Nephron (organoid): Measurements from ENCODE around the gene SYCN.
A peak's percentile ranks its signal among the peaks of the same experiment; 100 is the strongest.

Experiments
- H3K27ac Mint-ChIP-seq, 3 experiments: 2 replicates each; pipeline ENCODE4 v1.8.0; 2020; ENCODE audit warnings: mixed read lengths in 3 of 3, mild to moderate bottlenecking in 2 of 3, moderate library complexity in 1 of 3
- H3K27me3 Mint-ChIP-seq: 2 replicates; pipeline ENCODE4 v1.8.0; 2021; ENCODE audit warnings: low read depth, mild to moderate bottlenecking, moderate library complexity, mixed read lengths
- H3K36me3 Mint-ChIP-seq: 2 replicates; pipeline ENCODE4 v1.8.0; 2020; ENCODE audit warnings: low read depth, mixed read lengths
- H3K4me1 Mint-ChIP-seq: 2 replicates; pipeline ENCODE4 v1.8.0; 2020; ENCODE audit warnings: mixed read lengths
- H3K4me3 Mint-ChIP-seq, 3 experiments: 2 replicates each; pipeline ENCODE4 v1.8.0; 2020; ENCODE audit warnings: mild to moderate bottlenecking in 3 of 3, mixed read lengths in 3 of 3, moderate library complexity in 2 of 3
- H3K9me3 Mint-ChIP-seq: 2 replicates; pipeline ENCODE4 v1.8.0; 2020; ENCODE audit warnings: mixed read lengths
- TF ChIP-seq, protein P1 (sequence below), 3 experiments: fragments of 200-600 bp; sonication (generic); IDR thresholded peaks; one replicate each; pipeline ENCODE4 v1.5.0; 2021; ENCODE audit warnings: antibody characterized with exemption in 3 of 3; ENCODE audit not compliant: unreplicated experiment in 3 of 3

The SYCN gene

GRCh38 chr19:39163621-39164020, 40.4 kb downstream of the SYCN start:
- no peaks in the 10 kb centered on the region for H3K36me3 Mint-ChIP-seq
- no peak overlapping the region for H3K4me3 Mint-ChIP-seq
- H3K9me3 Mint-ChIP-seq = no peaks in the 10 kb centered on the region
- no peak overlapping the region for H3K27ac Mint-ChIP-seq
- TF ChIP-seq, protein P1, sequence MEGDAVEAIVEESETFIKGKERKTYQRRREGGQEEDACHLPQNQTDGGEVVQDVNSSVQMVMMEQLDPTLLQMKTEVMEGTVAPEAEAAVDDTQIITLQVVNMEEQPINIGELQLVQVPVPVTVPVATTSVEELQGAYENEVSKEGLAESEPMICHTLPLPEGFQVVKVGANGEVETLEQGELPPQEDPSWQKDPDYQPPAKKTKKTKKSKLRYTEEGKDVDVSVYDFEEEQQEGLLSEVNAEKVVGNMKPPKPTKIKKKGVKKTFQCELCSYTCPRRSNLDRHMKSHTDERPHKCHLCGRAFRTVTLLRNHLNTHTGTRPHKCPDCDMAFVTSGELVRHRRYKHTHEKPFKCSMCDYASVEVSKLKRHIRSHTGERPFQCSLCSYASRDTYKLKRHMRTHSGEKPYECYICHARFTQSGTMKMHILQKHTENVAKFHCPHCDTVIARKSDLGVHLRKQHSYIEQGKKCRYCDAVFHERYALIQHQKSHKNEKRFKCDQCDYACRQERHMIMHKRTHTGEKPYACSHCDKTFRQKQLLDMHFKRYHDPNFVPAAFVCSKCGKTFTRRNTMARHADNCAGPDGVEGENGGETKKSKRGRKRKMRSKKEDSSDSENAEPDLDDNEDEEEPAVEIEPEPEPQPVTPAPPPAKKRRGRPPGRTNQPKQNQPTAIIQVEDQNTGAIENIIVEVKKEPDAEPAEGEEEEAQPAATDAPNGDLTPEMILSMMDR (IDR thresholded peaks at IDR 0.05; ENCODE audit: unreplicated experiment in 3 of 3) = no peak
- no peaks in the 10 kb centered on the region for H3K27me3 Mint-ChIP-seq
- H3K4me1 Mint-ChIP-seq = peaks cover 14% of the 10 kb centered on the region

DNA sequence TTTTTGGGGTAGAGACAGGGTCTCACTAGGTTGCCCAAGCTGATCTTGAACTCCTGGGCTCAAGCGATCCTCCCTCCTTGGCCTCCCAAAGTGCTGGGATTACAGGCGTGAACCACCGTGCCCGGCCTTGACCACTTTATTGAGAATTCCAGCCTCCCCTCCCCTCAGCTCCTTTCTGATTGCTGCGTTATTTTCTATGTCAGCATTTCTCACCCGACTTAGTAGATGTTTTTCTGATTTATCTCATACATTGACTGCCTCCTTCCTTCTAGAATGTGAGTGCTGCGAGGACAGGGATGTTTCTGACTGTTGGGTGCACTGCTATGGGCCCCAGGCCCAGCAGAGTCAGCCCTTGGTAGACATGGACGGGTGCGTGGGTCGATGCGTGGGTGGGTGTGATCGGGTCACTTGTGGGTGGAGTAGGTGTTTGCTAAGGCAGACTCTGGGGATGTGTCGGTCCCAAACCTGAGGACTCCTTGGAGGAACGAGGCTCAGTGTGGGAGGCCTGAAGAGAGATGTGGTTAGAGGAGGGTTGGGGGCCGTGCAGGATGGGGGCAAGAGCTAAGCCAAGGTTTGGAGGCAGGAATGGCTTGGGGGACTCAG, 41.5 kb downstream of the SYCN start:
- Mint-ChIP-seq H3K4me3 (no peak overlapping the region), H3K27me3 (no peaks in the 10 kb centered on the region), H3K27ac (peak overlapping the region; percentile 23 to 40 (median 28)), H3K36me3 (no peaks in the 10 kb centered on the region), H3K4me1 (peaks cover 21% of the 10 kb centered on the region), H3K9me3 (no peaks in the 10 kb centered on the region)
- TF ChIP-seq, protein P1 (IDR thresholded peaks at IDR 0.05; ENCODE audit: unreplicated experiment in 3 of 3) = no peak

DNA sequence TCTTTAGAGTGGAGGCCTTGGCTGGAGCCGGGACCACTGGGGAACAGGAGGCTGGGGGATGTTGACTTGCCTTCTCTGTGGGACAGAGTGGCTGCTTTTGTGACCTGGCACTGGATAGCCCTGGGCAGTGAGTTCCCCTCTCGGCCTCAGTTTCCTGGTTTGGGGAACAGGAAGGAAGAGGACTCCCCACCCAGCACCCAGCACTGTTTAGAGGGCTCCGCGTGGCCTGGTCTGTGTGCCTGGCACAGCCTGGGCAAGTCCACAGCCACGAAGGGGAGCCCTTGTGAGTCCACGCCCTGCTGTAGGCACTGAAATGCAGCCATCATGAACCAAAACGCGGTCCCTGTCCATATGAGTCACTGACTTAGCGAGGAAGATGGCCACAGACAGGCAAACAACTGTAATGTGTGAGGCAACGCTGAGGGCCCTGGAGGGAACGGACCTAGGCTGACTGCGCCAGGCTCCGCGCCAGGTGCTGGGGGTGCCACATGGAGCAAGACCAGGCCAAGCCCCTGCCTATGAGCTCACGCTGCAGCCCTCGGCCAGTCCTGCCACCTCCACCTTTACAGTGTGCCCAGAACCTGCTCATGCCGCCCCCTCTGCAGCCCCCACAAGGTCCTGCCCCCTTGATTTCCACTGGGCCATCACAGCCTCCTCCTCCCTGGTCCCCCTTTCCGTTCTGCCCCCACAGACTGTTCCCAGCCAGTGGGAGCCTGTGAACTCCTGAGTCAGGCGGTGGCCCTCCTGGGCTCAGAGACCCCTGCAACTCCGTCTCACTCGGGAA, 43.0 kb downstream of the SYCN start:
- Mint-ChIP-seq H3K9me3 (no peaks in the 10 kb centered on the region), H3K4me1 (peaks cover 29% of the 10 kb centered on the region), H3K36me3 (no peaks in the 10 kb centered on the region)

DNA sequence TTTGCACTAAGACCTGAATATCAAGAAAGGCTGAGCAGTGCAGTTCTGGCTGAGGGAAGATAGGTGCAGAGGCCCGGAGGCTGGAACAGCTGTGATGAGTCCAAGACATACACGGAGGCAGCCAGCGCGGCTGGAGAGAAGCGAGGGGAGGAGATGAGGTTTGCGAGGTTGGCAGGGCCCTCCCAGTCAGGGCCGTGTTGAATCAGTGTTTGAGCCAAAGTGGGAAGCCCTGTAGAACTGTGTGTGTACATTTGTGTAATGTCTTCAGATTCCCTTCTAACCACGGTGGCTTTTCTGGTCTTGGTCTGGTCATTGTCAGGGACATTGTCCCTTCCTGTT, 43.6 kb downstream of the SYCN start:
- Mint-ChIP-seq H3K9me3 (no peaks in the 10 kb centered on the region), H3K4me3 (no peak overlapping the region), H3K36me3 (no peaks in the 10 kb centered on the region), H3K27ac (peak overlapping the region; percentile 66 to 79 (median 72)), H3K27me3 (no peaks in the 10 kb centered on the region), H3K4me1 (peaks cover 29% of the 10 kb centered on the region)
- TF ChIP-seq, protein P1 (IDR thresholded peaks at IDR 0.05; ENCODE audit: unreplicated experiment in 3 of 3) = no peak

More for the DNA sequence above, 43.0 kb downstream of the SYCN start:
- TF ChIP-seq, protein P1 (IDR thresholded peaks at IDR 0.05; ENCODE audit: unreplicated experiment in 3 of 3) = no peak
- Mint-ChIP-seq H3K27me3 (no peaks in the 10 kb centered on the region), H3K27ac (peak overlapping the region; percentile 66 to 79 (median 72)), H3K4me3 (no peak overlapping the region)

DNA sequence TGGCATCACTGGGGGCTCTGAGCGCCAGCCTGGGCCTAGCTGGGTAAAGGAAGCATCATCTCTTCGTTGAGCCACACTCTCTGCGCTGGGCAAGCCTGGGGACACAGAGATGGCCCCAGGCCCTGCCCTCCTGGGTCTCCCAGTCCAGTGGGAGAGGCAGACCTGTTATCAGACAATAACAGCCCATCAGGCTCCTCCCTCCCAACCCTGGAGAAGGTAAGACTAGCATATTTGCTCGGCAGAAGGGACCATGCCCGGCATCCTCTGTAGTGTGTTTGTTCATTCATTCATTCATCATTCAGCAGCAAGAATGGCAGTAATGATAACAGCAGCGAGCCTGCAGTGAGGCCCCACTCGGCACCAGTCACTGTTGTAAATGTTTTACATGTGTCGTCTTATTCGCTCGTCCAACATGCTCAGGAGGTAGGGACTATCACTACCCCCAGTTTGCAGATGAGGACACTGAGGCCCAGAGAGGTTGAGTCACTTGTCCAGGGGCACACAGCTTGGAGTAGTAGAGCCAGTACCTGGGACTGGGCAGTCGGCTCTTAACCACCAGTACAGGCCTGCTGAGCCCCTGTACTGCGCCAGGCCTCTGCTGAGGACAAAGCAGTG, 45.3 kb downstream of the SYCN start:
- Mint-ChIP-seq H3K4me3 (no peak overlapping the region), H3K27ac (peak overlapping the region in 1 of 3 experiments; percentile 60), H3K9me3 (no peaks in the 10 kb centered on the region), H3K27me3 (no peaks in the 10 kb centered on the region), H3K36me3 (peaks cover 3% of the 10 kb centered on the region), H3K4me1 (peaks cover 37% of the 10 kb centered on the region)
- TF ChIP-seq, protein P1 (IDR thresholded peaks at IDR 0.05; ENCODE audit: unreplicated experiment in 3 of 3) = no peak
